ENCODE results near the gene PGAM1.

DNA sequence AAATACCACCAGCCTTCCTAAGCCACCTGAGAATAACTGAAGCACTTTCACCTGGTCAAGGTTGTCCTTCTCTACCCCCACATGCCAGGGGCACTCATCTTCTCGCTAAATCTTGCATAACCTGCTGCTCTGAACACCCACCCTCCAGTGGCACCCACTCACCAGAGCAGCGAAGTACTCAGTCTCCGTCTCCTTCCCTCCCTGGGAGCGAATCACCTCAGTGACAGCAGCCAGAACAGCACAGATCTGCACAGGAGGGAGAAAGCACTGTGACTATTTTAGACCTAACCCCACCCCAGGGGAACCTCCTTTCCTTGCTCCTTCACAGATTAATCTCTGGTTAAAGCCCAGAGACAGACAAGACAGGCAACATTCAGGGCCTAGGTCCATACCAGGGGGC, 29.9 kb upstream of the PGAM1 start:
- TF ChIP-seq ZC3H4 (CRISPR knock-in tag; IDR thresholded peaks at IDR 0.05; ENCODE audit: borderline replicate concordance) (no peak), EZH2 (conservative IDR thresholded peaks at IDR 0.05; ENCODE audit: low read depth, low read length) (no peak), TGIF2 (CRISPR knock-in tag; IDR thresholded peaks at IDR 0.05) (no peak), ZKSCAN1 (IDR thresholded peaks at IDR 0.05; ENCODE audit: low read length) (no peak)
- TF ChIP-seq, protein P1, sequence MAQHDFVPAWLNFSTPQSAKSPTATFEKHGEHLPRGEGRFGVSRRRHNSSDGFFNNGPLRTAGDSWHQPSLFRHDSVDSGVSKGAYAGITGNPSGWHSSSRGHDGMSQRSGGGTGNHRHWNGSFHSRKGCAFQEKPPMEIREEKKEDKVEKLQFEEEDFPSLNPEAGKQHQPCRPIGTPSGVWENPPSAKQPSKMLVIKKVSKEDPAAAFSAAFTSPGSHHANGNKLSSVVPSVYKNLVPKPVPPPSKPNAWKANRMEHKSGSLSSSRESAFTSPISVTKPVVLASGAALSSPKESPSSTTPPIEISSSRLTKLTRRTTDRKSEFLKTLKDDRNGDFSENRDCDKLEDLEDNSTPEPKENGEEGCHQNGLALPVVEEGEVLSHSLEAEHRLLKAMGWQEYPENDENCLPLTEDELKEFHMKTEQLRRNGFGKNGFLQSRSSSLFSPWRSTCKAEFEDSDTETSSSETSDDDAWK (CRISPR knock-in tag; IDR thresholded peaks at IDR 0.05): no peak

All from HepG2 (cell line).